Left cardiac atrium (tissue), 4 donors: ENCODE results near the gene UPF2. TPM values are rescaled to one million over a fixed set of nuclear protein-coding genes. Genes with fewer than 3 reads are reported as not detected.

Source experiments
- ATAC-seq, 2 donors: fragments of 200-7000 bp; cut with Tn5 transposase; one replicate each; pipeline ENCODE4 v1.9.1; 2020; ENCODE audit warnings: mild to moderate bottlenecking in 2 of 2, moderate library complexity in 2 of 2
- DNase-seq: peaks from one replicate; pipeline ENCODE4 v3.0.0-alpha.2; 2020
- intact Hi-C, 2 donors: fragments of 100-400 bp; cut with DNase I; formaldehyde crosslinking; loops; one replicate each; pipeline versions ENCODE4 v1.14.1 to v1.15.1; 2022 to 2023
- total RNA-seq, 2 donors: library from RNA; stranded (reverse); fragmentation: NEBNext Ultra II Directional; extraction: Animal tissue kit (Norgen Biotek cat#: 25700); gene quantifications; one replicate each; pipeline ENCODE4 v1.2.1, GENCODE V29; 2021
- donor health status: DM: no; HTN: yes; CAD: no.
- donor health status: DM: no; HTN: yes; CAD: no; lungs with severe emphysema.
- donor health status: DM: yes; HTN: yes; CAD: no.
- donor health status: Dilated cardiomyopathy.

Gene UPF2
- total RNA-seq, 2 donors from 2014 or later, result 13.7 to 16.9 TPM

DNA sequence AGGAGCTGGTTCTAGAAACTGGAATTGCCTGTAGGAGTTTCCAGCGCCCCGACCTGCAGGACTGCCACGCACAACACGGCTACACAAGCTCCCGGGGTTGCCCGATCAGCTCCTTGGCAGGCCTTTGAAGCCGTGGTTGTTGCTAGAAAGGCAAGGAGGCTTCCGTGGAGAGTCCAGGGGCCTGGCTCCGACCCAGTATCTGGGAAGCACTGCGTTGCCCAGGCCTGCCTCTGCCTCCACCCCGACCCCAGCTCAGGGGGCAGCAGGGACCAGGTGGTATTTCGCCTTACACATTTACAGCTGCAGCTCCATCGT is 165.1 kb downstream of the UPF2 start:
- intact Hi-C loops, result no loop called here
- ATAC-seq (no peak), DNase-seq (no peak)

- ATAC-seq (no peak), DNase-seq (no peak)
- intact Hi-C loops, result no loop called here
These were observed 165.6 kb downstream of the UPF2 start for GRCh38 chr10:11876805-11877590.

- intact Hi-C loops, result no loop called here
- ATAC-seq (no peak), DNase-seq (no peak)
These were observed 166.3 kb downstream of the UPF2 start for GRCh38 chr10:11876324-11876723.

DNA sequence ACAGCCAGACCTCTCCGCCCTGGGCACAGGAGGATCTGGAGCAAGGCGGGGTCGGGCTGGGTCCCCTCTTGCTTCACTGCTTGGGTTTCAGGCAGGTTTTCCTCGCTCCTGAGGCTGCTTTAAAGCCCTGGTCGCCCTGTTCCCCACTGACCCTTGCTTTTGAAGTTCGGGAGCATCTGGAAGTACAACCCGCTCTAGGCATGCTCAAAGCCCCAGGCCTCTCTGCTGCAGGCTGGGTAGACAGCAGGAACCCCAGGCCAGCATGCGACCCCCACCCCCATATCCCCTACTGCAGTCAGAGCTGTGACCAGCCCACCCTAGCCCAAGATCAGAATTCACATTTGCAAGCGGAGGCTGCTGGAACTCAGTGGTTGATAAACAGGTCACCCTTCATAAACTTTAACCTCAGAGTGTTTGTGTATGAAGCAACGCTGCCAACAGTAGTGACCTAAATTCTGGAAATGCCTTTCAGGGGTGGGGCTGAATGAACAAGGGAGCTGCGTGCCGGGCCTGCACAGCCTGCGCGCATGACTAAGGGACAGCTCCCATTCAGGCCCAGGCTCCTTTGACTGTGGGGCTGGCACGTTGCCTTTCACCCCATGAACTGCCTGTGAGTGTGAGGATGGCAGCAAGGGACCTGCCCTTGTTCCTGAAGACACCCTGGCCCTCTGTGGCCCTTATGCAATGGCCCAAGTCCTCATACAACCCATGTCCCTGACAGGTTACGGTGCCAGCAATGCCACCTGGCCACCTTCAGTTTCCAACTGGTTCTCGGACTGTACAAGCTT is 166.9 kb downstream of the UPF2 start:
- DNase-seq, result peak; percentile 91
- peak; percentile 92 for ATAC-seq
- intact Hi-C loops, result no loop called here

- ATAC-seq (peak; percentile 58 to 79), DNase-seq (peak; percentile 67)
- intact Hi-C loops, result no loop called here
These were observed 167.8 kb downstream of the UPF2 start for GRCh38 chr10:11874568-11875493.

- no peak for DNase-seq
- intact Hi-C loops, result no loop called here
- no peak for ATAC-seq
These were observed 171.1 kb downstream of the UPF2 start for GRCh38 chr10:11871466-11871865.

DNA sequence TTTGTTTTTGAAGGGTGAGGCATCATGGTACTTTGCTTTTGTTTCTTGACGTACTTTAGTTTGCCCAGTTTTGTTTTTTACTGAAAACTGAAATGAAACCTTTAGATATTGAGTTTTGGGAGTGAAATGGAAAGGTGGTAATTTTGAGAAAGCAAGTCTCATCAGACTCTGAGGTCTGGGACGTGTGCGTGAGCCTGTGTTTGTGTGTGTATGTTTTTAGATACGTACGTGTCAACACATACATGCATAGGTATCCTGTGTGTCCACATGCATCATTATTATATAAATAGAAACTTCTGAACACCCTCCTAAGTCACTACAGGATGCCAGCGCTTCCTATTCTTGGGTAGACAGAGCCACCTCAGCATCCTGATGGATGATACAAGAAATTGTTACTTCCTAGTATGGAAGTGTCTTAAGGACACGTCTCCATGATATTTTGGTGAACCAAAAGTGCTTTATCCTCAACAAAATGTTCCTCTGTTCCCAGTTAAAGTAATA is 171.7 kb downstream of the UPF2 start:
- DNase-seq, result no peak
- no peak for ATAC-seq

GRCh38 chr10:11870461-11870780 is 172.2 kb downstream of the UPF2 start:
- ATAC-seq, result no peak

More for the DNA sequence above, 171.7 kb downstream of the UPF2 start:
- intact Hi-C loops, result no loop called here

More at GRCh38 chr10:11870461-11870780, 172.2 kb downstream of the UPF2 start:
- DNase-seq, result no peak
- intact Hi-C loops, result no loop called here

Other genes starting within 250 kb of the UPF2 start
- 1 to 10 TPM; 1.8 to 2.9 TPM for gene PROSER2, start 219.5 kb downstream of the UPF2 start, total RNA-seq
- 10 to 100 TPM; 14.2 to 18.2 TPM for gene DHTKD1, start 26.1 kb upstream of the UPF2 start, total RNA-seq
- 10 to 100 TPM; 11.4 to 13.8 TPM for gene SEC61A2, start 86.9 kb upstream of the UPF2 start, total RNA-seq
- 10 to 100 TPM; 19.6 to 24.3 TPM for gene NUDT5, start 153.1 kb upstream of the UPF2 start, total RNA-seq
- gene CDC123, start 153.4 kb upstream of the UPF2 start, total RNA-seq, result 10 to 100 TPM; 56.7 to 83.8 TPM